ENCODE results near the gene APBA1.

APBA1 gene

DNA sequence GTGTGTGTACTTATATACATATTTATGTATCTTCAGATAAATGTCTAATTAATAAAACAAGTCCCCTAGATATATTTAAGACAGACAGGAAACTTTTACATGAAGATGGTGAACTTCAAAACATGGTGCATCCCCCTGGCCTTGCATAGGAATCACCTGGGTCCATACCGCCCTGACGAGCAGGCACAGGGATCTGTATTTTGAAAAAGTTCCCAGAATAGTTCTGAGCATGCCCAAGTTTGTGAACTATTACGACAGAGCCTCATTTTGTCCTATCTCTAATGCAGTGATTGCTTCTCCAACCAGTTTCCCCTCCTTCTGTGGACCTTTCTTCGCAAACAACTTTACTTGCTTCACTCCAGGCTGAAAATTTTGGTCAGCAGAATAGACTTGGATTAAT lies 98.1 kb downstream of the APBA1 start:
- DNase-seq, result no peak

DNA sequence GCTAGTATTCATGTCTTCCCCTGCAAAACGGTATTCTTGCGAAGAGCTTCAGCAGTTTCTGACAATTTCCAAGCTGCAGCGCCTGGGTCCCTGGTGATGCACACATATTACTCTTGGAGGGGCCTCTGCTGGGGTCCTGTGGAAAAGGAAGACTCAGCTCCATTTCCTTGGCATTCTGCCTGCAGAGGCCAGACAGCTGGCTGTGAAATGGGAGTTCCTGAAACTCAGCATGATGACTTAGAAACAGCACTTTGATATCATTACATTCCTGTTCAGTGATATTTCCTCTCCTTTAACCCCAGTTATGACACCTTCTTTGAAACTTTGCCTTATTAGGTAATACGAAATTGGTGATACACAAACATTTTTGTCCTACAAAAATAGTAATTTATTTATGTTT lies 98.5 kb downstream of the APBA1 start:
- DNase-seq, result no peak

DNA sequence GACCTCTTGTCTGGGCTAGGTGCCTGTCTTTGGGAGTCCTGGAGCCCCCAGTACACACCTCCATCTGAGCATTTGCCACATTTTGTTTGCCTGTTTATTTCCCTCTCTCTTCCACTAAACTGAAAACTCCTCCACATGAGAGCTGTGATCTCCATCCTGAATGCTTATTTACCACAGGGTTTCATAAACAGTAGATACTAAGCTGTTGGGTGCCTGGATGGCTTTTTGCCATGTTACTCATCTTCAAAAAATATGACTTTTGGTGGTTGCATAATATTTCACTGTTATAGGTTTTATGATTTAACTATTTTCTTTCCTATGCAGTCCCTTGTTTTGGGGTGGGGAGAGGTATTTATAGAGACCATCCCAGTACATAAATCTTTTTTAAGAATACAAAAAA lies 99.6 kb downstream of the APBA1 start:
- DNase-seq, result no peak

DNA sequence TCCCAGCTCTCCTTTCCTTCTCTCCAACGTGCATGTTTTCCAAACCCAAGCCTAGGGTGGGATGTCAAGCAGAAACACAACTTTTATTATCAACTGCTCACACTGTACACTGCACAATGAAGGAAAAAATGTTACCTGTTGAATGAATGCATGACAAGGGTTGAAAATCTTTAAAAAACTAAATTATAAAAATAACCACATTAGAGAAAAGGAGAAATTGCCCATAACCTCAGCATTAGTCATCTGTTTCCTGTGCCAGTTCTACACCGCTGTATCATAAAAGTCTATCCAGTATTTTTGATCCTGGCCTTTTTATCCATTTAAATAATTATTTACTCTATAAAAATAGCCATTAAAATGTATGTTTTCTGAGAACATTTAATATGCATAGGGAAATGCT lies 101.1 kb downstream of the APBA1 start:
- no peak for DNase-seq

DNA sequence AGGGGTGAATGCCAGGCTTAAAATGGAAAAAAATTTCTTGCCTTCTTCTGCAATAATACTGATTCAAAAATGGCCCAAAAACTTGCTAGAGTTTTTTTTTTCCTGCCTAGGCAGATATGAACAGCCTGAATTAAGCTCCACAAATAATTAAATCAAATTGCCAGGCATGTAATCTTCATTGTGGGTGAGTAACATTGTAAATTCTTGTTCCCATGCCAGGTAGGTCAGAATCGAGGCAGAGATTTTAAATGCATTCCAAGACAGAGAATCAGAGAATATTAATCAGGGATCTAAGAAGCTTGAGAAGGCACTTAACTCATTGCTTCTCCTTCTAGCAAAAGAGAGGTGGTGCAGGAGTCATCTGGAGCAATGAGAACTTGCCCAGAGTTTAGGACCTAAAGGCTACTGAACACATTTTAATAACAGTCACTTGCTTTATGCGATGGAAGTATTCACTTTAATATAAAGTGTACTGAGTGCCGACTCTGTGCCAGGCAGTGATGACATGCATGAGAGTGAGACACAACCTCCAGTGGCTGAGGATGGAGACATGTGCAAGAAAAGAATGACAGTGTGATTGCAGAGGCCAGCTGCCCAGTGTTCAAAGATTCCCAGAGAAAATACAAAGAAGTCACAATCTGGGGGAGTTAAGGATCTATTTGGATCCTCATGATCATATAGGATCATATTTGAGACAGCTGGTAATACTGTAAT lies 102.3 kb downstream of the APBA1 start:
- DNase-seq, result no peak

DNA sequence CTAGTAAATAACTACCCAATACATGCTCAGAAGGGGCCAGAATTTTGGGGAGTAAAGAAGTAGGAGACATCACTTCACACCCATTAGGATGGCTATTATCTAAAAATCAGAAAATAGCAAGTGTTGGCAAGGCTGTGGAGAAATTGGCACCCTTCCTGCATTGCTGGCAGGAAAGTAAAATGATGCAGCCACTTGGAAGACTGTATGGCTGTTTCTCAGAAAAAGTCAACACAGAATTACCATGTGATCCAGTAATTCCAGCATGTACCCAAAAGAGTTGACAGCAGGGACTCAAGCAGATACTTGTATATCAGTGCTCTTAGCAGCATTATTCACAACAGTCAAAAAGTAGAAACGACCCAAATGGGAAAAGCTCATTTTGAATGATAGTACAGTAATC lies 107.6 kb downstream of the APBA1 start:
- DNase-seq, result no peak

DNA sequence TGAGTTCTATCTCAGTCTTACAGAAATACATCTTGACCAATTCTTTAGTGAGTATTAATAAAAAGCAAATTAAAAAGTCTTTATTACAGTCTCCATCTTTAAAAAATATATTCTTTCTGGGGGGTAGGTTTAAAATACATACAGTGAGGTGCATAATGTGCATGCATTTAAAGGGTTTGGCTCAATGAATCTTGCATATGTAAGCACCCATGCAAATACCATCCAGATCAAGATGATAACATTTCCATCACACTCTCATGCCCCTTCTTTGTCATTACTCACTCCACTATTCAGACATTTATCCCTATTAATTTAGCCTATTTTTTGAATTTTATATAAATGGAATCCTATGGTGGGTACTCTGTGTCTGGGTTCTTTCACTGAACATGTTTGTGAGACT lies 113.0 kb downstream of the APBA1 start:
- no peak for DNase-seq

DNA sequence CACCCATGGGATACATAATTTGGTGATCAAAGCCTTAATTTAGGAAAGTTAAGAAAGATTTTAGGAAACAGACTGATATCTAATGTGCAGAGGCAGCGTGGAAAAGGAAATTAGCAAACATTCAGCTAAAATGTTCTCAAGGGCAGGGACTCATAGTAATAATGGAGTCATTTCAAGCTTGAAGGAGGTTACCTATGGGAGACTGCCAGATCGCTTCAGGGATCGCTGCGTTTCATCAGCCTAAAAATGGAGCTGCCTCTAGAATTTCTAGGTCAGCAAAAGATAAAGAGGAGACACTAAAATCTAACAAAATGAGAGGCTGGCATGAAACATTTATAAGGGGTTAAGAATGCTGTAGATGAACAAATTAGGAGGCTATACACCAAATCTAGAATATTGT lies 115.5 kb downstream of the APBA1 start:
- no peak for DNase-seq

DNA sequence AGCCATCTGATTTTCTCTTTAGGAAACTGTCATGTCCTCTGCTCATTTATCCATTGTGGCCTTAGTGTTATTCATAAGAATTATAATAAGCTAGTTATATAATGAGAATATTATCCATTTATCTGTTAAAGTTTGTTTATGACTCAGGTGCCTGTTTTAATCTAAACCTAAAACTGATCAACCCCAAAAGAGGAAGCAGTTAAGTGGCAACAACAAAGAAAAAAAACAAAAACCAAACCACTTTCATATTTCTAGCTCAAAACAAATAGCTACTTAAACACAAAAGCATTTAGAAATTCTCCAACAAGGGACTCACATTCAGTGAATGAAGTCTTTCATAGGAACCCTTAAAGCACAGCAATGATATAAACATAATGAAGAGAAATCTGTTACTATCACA lies 116.4 kb downstream of the APBA1 start:
- no peak for DNase-seq

DNA sequence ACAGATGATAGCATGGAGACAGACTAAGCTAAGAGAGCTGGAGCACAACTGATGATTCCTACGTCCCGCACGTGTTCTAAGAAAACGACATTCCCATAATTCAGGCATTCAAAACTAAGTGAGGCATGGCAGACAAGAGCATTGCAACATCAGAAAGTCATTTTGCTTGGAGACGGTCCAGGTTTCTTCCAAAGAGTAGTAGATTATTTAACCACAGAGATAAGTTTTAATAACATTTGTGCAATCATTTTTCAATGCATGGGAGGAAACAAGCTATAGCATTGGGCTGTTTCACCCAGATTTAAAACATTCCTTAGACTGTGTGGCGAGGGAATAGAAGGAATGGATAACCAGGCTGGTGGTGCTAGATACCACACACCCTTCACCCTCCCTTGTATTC lies 117.2 kb downstream of the APBA1 start:
- DNase-seq, result peak; percentile 55

DNA sequence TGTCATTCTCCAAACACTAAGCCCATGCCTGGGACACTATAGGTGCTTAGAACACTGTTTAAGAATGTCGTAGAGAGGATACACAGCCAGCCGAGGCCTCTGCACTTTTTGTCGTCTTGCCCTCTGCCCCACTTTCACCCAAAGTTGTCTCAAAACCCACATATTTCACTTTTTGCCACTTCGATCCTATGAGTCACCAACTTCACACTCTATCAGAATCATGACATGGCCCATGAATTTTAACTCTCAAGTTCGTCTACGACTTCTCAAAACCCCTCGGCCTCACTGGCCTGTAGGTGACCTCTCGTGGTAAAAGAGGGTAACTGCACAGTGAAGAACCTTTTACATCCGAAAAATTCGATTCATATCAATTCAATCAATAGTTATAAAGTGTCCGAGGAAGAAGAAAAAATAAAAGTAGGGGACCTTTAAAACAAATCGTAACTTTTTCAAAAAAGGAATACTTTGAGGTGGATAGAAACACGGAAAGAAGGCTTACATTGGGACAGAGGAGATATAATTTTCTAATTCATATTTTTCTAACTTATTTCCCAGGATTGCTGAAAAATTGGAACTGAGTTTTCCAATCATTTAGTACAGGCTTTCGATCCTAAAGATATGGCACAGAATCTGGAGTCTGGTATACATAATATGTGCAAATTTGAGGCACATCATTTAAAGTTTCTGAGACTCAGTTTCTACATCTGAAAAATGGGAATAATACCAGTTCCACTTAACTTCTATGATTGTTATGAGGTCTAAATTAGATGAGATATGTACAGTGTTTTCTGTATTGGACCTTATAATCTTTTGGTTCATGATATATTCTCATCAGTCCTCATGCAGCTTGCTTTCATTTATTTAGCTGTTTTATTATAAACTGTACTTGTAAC lies 122.6 kb downstream of the APBA1 start:
- DNase-seq, result no peak

DNA sequence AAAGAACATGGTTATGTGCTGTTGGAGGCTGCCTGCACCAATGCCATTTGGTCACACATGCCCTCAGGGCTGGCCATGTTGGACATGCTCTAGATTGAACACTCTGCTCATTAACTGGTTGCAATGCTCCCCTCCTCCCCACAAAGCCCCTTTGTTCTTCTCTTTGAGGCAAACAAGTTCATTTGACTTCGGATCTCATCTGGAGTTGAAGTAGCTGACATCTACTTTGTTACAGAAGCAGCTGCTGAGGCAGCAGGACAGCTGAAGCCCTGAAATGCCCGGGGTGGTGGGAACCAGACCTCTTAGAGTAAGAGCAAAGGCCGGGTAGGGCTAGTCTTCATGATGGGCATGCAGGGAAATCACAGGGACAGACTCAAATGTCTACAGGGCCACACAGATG lies 123.5 kb downstream of the APBA1 start:
- no peak for DNase-seq

DNA sequence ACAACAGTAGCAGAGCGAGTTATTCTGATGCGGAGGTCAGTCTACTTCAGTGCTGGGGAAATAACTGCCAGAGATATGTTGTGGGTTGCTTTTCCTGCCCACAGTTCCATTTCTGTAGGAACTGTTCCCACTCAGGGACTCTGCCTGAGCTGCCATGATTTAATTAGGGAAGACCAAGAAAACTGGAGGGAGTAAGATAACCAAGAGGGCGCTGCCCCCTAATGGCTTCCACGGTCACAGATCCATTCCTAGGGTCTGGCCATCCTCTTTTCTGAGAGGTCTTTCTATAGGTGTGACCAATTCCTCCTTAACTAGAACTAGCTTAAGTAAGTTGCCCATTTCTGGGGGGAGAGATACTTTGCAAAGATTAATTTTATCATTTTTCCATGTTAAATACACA lies 125.9 kb downstream of the APBA1 start:
- no peak for DNase-seq

DNA sequence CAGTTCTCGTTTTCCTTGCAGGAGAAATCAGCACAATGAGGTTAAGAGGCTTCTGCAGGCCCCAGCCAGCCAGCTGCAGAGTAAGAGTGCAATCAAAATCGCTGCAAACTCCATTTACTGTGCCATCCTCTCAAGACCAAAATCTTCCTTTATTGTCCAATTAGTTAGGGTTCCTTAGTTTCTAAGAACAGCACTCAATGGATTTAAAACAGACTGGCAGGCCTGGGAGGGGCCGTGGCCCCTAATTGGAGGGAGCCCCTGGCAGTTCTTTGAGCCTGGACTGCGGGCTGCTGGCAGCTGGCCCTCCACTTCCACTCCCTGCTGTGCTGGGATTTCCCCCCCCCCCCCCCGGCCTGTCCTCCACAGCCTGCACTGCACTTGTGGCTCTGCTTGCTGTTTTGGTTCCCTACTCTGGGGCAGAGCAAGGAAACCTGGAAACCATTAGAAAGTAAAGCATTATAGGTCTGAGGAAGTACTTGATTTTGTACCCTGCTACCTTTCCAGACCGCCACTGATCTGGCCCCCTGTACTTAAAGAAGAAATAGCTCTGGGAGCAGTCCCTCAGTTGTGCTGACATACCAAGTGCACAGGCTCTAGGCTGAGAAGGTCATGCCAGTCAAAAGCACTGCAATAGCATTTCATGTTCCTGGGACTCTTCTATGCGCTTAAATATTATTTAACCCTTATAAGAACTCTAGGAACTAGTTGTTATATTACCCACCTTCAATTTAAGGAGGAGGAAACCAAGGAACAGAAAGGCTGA lies 129.0 kb downstream of the APBA1 start:
- DNase-seq, result no peak

DNA sequence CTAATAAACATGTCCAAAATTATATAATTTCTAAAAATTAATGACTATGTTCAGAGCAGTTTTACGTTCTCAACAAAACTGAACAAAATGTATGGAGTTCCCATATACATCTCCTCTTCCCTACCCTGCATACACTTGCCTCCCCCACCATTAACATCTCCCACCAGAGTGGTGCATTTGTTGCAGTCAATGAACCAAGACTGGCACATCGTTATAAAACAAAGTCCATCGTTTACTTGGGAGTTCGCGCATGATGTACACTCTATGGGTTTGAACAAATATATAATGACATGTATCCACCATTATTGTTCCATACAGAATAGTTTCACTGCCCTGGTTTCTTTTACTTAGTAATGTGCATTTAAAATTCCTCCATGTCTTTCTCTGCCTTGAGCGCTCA lies 130.1 kb downstream of the APBA1 start:
- DNase-seq, result no peak

DNA sequence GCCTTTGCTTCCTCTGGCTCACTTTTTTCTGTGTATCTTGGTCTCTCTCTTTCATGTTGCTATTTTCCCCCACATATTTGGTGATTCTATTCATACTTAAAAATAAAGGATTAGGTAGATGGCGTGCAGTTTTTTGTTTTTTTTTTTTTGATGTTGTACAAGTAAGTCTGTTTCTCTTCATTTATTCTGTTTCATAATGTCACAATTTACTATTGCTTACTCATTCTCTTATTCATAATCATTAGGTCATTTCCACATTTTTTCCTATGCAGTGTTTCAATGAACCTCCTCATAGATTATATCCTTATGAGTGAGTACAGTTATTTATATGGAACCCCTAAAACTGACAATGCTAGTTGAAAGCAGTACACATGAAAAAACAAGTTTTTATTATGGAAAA lies 136.3 kb downstream of the APBA1 start:
- no peak for DNase-seq

DNA sequence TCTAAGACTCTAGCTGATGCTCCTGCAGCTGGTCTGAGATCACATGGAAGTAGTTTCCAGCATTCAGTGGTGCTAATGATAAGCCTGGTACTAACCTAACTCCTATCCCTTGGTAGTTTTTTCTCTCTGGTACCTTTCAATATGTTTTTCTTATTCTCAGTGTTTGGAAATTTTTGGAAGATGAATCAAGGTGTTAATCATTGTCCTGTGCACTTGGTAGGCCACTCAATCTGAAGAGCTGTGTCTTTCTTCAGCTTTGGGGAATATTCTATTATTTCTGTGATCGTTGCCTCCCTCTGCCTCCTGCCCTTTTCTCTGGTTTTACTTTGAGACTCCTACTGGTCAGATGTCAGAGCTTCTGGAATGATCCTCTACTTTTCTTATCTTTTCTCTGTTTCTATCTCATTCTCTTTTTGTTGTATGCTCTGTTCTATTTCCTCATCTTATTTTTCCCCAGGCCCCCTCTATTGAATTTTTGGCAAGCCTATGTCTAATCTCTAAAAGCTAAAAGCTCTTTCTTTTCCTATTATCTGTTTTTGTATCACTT lies 136.8 kb downstream of the APBA1 start:
- no peak for DNase-seq

DNA sequence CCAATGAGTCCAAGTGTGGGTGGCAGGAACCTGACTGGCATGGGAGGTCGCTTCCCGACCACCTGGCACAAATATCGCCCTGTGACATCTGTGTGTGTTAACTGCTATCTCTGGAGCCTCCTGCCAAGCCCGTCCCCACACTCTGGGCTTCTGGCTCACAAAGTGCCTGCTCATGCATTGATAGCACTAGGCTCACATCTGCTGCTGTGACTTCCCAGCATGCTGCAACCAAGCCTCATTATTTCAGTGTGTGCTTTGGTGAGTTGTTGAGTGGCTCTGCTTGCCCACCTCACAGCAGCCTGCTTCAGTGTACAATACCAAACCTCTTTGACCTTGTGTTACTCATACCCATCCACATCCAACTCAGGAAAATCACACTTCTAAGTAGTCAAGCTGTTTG lies 139.8 kb downstream of the APBA1 start:
- no peak for DNase-seq

DNA sequence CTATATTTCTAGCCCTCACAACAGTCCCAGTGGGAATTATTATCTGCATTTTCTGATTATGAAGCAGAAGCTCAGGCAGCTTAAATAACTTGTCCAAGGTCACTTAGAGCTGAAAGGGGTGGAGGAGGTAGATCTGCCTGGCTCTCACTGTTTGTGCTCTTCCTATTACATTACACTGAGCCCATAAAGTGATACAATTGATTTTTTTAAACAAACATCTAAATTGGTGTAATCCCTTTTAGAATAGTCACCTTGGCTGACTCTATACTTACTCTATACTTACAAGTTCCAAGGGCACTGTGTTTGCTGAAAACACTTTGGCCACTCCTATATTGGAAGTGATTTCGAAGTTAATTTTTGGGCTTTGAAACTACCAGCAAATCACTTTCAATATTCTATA lies 144.7 kb downstream of the APBA1 start:
- no peak for DNase-seq

DNA sequence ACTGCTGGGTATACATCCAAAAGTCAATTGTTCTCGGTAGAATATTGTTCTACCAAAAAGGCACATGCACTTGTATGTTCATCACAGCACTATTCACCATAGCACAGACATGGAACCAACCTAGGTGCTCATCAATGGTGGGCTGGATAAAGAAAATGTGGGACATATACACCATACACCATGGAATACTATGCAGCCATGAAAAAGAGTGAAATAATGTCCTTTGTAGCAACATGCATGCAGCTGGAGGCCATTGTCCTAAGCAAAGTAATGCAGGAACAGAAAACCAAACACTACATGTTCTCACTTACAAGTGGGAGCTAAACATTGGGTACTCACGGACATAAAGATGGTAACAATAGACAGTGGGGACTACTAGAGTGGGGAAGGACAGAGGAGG lies 145.5 kb downstream of the APBA1 start:
- DNase-seq, result no peak

DNA sequence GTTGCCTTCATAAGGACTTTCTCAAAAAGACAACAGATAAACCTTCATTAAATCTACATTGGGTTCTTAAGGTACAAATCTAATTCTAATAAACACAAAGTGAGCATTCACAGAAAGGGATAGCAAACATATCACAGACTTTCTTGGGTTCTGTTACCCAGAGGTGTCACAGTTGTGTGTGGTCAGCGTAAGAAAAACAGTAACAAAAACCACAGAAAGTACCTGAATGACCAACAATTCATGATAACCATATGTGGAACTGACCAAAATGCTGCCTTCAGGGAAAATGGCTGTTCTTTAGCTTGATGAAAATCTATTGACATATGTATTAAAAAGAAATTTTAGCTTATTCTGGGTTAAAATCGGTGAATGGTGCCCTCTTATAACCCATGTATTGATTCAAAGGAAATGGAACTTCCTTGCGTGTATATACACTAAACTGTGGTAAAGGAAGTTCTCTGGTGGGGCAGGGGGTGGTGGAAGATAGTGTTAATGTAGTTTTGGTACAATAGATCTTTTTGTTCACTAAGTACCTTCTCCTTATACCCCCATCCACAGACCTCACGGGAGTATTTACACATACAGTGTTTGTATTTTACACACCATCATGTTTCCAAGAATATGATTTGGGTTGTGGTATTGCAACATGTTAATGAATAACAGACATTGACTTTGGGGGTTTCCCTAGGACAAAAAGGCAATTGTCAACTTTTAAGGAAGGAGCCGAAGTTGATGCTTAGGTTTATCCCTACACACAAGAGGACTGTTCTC lies 152.5 kb downstream of the APBA1 start:
- no peak for DNase-seq

Measured in amniotic stem cell (primary cell).